Caco-2 (cell line): ENCODE results near the gene DDX25. TPM values are rescaled to one million over a fixed set of nuclear protein-coding genes. Genes with fewer than 3 reads are reported as not detected.

Source experiments
- BruUV-seq: library from RNA; stranded (reverse); fragments of 400-500 nt; replicated peaks from 2 replicates; lab custom pipeline; 2021; lab: Mats Ljungman, UMichigan
- CTCF ChIA-PET: fragments of 300-600 bp; sonication (Branson Sonifier 250); formaldehyde crosslinking; loops from one replicate; lab custom pipeline; 2022; ENCODE audit warnings: antibody characterized with exemption; lab: Charles Lee
- POLR2A ChIA-PET: fragments of 300-600 bp; sonication (Branson Sonifier 250); formaldehyde crosslinking; loops from one replicate; lab custom pipeline; 2022; ENCODE audit warnings: antibody characterized with exemption; lab: Charles Lee
- DNase-seq, 2 experiments: peaks; one replicate each; pipeline versions ENCODE4 v3.0.0 to v3.0.0-alpha.2; 2020 to 2022
- H3K27me3 ChIP-seq: replicated peaks from 2 replicates; pipeline ENCODE4 v1.6.0; 2011; ENCODE audit warnings: low read length; ENCODE audit not compliant: control insufficient read depth, insufficient read depth
- H3K36me3 ChIP-seq: 2 replicates; pipeline ENCODE4 v1.5.1; 2011; ENCODE audit warnings: low read length; ENCODE audit not compliant: control insufficient read depth, insufficient read depth
- H3K4me1 ChIP-seq: fragments of 250-450 bp; sonication (Bioruptor Pico); 2 replicates; pipeline ENCODE4 v1.5.1; 2020; ENCODE audit warnings: mild to moderate bottlenecking
- H3K4me3 ChIP-seq: 2 replicates; pipeline ENCODE4 v1.5.1; 2011; ENCODE audit warnings: low read depth, mild to moderate bottlenecking, control low read depth, low read length
- H3K9me3 ChIP-seq: fragments of 250-450 bp; sonication (Bioruptor Pico); 2 replicates; pipeline ENCODE4 v1.5.1; 2020; ENCODE audit warnings: mild to moderate bottlenecking, moderate library complexity
- H3K27ac Mint-ChIP-seq: one replicate; pipeline ENCODE4 v1.8.0; 2022; ENCODE audit warnings: mixed read lengths; ENCODE audit not compliant: unreplicated experiment
- H3K27me3 Mint-ChIP-seq: one replicate; pipeline ENCODE4 v1.8.0; 2022; ENCODE audit warnings: mixed read lengths; ENCODE audit not compliant: insufficient read depth, unreplicated experiment
- H3K36me3 Mint-ChIP-seq: one replicate; pipeline ENCODE4 v1.8.0; 2022; ENCODE audit warnings: mild to moderate bottlenecking, mixed read lengths; ENCODE audit not compliant: insufficient read depth, unreplicated experiment
- H3K4me1 Mint-ChIP-seq: one replicate; pipeline ENCODE4 v1.8.0; 2022; ENCODE audit warnings: low read depth, mixed read lengths; ENCODE audit not compliant: unreplicated experiment
- H3K4me3 Mint-ChIP-seq: one replicate; pipeline ENCODE4 v1.8.0; 2022; ENCODE audit warnings: mild to moderate bottlenecking, moderate library complexity, mixed read lengths; ENCODE audit not compliant: unreplicated experiment
- H3K9me3 Mint-ChIP-seq: one replicate; pipeline ENCODE4 v1.8.0; 2022; ENCODE audit warnings: mixed read lengths; ENCODE audit not compliant: unreplicated experiment
- intact Hi-C: fragments of 100-400 bp; cut with micrococcal nuclease; formaldehyde crosslinking; loops from one replicate; pipeline ENCODE4 v1.10.0; 2022; ENCODE audit not compliant: unreplicated experiment
- total RNA-seq: library from RNA; stranded (reverse); gene quantifications from 2 replicates; pipeline ENCODE4 v1.2.3, GENCODE V29; 2022
- TF ChIP-seq, protein P1 (sequence below), 2 experiments: fragments of 200-600 bp in 1 of 2; IDR thresholded peaks; 1 replicate in 1 of 2; 2 replicates in 1 of 2; pipeline versions ENCODE4 v1.5.1 to v1.8.0; 2011 to 2022; ENCODE audit warnings: antibody characterized with exemption in 1 of 2, control low read depth in 1 of 2, inconsistent platforms in 1 of 2, low read depth in 1 of 2, low read length in 1 of 2, mild to moderate bottlenecking in 1 of 2, moderate library complexity in 1 of 2; ENCODE audit not compliant: insufficient read depth in 1 of 2, severe bottlenecking in 1 of 2, unreplicated experiment in 1 of 2

DDX25 gene
- total RNA-seq, 1 experiment from 2014 or later, result not detected

- POLR2A ChIA-PET, result no interaction called here
- TF ChIP-seq, protein P1, sequence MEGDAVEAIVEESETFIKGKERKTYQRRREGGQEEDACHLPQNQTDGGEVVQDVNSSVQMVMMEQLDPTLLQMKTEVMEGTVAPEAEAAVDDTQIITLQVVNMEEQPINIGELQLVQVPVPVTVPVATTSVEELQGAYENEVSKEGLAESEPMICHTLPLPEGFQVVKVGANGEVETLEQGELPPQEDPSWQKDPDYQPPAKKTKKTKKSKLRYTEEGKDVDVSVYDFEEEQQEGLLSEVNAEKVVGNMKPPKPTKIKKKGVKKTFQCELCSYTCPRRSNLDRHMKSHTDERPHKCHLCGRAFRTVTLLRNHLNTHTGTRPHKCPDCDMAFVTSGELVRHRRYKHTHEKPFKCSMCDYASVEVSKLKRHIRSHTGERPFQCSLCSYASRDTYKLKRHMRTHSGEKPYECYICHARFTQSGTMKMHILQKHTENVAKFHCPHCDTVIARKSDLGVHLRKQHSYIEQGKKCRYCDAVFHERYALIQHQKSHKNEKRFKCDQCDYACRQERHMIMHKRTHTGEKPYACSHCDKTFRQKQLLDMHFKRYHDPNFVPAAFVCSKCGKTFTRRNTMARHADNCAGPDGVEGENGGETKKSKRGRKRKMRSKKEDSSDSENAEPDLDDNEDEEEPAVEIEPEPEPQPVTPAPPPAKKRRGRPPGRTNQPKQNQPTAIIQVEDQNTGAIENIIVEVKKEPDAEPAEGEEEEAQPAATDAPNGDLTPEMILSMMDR (IDR thresholded peaks at IDR 0.05; ENCODE audit: insufficient read depth in 1 of 2, low read depth in 1 of 2, low read length in 1 of 2, severe bottlenecking in 1 of 2, unreplicated experiment in 1 of 2), result no peak
- no peak for DNase-seq
- H3K27ac Mint-ChIP-seq, result no peak overlapping the region
- intact Hi-C loops, result no loop called here
- BruUV-seq, result no TSS peak
- no peaks in the 10 kb centered on the region for H3K36me3 Mint-ChIP-seq
- peaks cover 6% of the 10 kb centered on the region for H3K27me3 Mint-ChIP-seq
- Histone ChIP-seq H3K9me3 (no peaks in the 10 kb centered on the region), H3K4me1 (no peaks in the 10 kb centered on the region), H3K4me3 (no peak overlapping the region), H3K36me3 (no peaks in the 10 kb centered on the region), H3K27me3 (0 out of 2 replicates have a peak, but pooled peaks cover 1% of the 10 kb centered on the region)
- H3K4me3 Mint-ChIP-seq, result no peak overlapping the region
- H3K4me1 Mint-ChIP-seq, result peaks cover 5% of the 10 kb centered on the region
- CTCF ChIA-PET, result interaction anchor here (0.6 to 4.1 kb wide), 3 partner anchors 16 to 255 kb away, joined by 3 to 32 read pairs (median 31); partner anchors contain the start of gene CDON
- H3K9me3 Mint-ChIP-seq, result no peaks in the 10 kb centered on the region
Observed at GRCh38 chr11:125940145-125940544, 35.8 kb downstream of the DDX25 start.

- POLR2A ChIA-PET, result no interaction called here
- TF ChIP-seq, protein P1 (IDR thresholded peaks at IDR 0.05; ENCODE audit: insufficient read depth in 1 of 2, low read depth in 1 of 2, low read length in 1 of 2, severe bottlenecking in 1 of 2, unreplicated experiment in 1 of 2), result no peak
- peaks cover 5% of the 10 kb centered on the region for H3K4me1 Mint-ChIP-seq
- Histone ChIP-seq H3K27me3 (0 out of 2 replicates have a peak, but pooled peaks cover 1% of the 10 kb centered on the region), H3K4me3 (no peak overlapping the region), H3K36me3 (no peaks in the 10 kb centered on the region), H3K9me3 (no peaks in the 10 kb centered on the region), H3K4me1 (no peaks in the 10 kb centered on the region)
- H3K9me3 Mint-ChIP-seq, result no peaks in the 10 kb centered on the region
- BruUV-seq, result no TSS peak
- H3K27me3 Mint-ChIP-seq, result peaks cover 6% of the 10 kb centered on the region
- CTCF ChIA-PET, result interaction anchor here (0.6 to 4.1 kb wide), 4 partner anchors 92 to 282 kb away, joined by 4 to 32 read pairs (median 18); partner anchors contain the start of gene CDON
- intact Hi-C loops, result no loop called here
- no peak overlapping the region for H3K4me3 Mint-ChIP-seq
- no peaks in the 10 kb centered on the region for H3K36me3 Mint-ChIP-seq
- no peak for DNase-seq
- H3K27ac Mint-ChIP-seq, result no peak overlapping the region
Observed at GRCh38 chr11:125941267-125941618, 36.9 kb downstream of the DDX25 start.

DNA sequence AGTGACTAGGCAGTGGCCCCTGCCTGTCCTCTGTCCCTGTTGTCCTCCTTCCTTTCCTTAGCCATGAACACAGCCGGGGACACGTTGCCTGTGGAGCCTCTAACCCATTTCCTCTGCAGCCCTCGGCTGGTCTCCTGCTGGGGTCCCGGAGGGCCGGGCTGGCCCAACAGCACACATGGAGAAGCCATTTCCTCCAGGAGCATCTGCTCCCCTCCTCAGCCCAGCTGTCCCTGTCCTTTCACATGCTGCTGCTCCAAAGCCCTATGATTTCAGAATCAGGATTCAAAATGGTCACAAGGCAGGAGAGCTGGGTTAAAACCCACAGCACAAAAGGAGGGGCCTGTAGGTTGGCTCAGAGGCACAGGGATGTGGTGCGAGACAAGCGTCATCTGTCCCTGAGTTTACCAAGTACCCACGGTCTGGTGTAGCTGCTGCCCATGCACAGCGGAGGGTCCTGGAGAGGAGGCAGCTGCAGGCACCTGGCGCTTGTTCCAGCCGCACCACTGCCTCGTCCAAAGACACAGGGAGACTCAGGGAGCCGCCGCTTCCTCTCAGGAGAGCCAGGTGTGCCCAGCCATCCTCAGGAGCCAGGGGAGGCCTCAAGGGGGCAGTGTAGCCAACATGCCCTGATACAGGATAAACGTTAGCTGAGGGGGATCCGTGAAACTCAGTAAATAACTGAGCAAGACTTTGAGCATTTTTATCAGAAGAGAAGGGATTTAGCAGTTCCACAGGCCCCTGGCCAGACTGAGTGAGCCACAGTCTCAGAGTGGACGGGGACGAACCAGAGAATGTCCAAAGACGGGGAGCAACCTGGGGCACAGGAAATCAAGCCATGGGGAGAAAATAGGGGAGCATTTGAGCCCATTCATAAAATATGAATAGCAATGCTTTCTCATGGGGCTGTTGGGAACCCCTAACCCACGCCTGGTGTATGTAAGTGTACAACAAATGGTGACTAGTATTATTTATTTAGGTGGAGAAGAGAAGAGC is 37.6 kb downstream of the DDX25 start:
- peak; percentile 74 to 78 for DNase-seq
- no peak overlapping the region for H3K4me3 Mint-ChIP-seq
- H3K4me3 ChIP-seq, result no peak overlapping the region
- CTCF ChIA-PET, result interaction anchor here (0.6 to 4.1 kb wide), 9 partner anchors 10 to 282 kb away, joined by 3 to 32 read pairs (median 4); partner anchors contain the start of gene CDON
- POLR2A ChIA-PET, result no interaction called here
- peaks cover 6% of the 10 kb centered on the region for H3K27me3 Mint-ChIP-seq
- peaks cover 5% of the 10 kb centered on the region for H3K4me1 Mint-ChIP-seq
- intact Hi-C loops, result loop anchor here (1.0 kb wide), 2 partner anchors 119 to 252 kb away; no protein-coding TSS in a partner anchor
- 0 out of 2 replicates have a peak, but pooled peaks cover 1% of the 10 kb centered on the region for H3K27me3 ChIP-seq
- BruUV-seq, result no TSS peak
- no peaks in the 10 kb centered on the region for H3K9me3 Mint-ChIP-seq
- no peaks in the 10 kb centered on the region for H3K4me1 ChIP-seq
- no peaks in the 10 kb centered on the region for H3K36me3 ChIP-seq
- H3K36me3 Mint-ChIP-seq, result no peaks in the 10 kb centered on the region
- H3K27ac Mint-ChIP-seq, result no peak overlapping the region
- TF ChIP-seq, protein P1 (IDR thresholded peaks at IDR 0.05; ENCODE audit: insufficient read depth in 1 of 2, low read depth in 1 of 2, low read length in 1 of 2, severe bottlenecking in 1 of 2, unreplicated experiment in 1 of 2), result peak; percentile 81 to 97
- no peaks in the 10 kb centered on the region for H3K9me3 ChIP-seq
